ENCODE data around the gene FASN. TPM values are rescaled to one million over a fixed set of nuclear protein-coding genes. Genes with fewer than 3 reads are reported as not detected.
A peak's percentile ranks its signal among the peaks of the same experiment; 100 is the strongest.

The FASN gene
- total and polyA plus RNA-seq, 2 of the 13 experiments (the other 11 are each of a cell fraction or from before 2014, with no cell fraction given): 51.7 to 101 TPM

DNA sequence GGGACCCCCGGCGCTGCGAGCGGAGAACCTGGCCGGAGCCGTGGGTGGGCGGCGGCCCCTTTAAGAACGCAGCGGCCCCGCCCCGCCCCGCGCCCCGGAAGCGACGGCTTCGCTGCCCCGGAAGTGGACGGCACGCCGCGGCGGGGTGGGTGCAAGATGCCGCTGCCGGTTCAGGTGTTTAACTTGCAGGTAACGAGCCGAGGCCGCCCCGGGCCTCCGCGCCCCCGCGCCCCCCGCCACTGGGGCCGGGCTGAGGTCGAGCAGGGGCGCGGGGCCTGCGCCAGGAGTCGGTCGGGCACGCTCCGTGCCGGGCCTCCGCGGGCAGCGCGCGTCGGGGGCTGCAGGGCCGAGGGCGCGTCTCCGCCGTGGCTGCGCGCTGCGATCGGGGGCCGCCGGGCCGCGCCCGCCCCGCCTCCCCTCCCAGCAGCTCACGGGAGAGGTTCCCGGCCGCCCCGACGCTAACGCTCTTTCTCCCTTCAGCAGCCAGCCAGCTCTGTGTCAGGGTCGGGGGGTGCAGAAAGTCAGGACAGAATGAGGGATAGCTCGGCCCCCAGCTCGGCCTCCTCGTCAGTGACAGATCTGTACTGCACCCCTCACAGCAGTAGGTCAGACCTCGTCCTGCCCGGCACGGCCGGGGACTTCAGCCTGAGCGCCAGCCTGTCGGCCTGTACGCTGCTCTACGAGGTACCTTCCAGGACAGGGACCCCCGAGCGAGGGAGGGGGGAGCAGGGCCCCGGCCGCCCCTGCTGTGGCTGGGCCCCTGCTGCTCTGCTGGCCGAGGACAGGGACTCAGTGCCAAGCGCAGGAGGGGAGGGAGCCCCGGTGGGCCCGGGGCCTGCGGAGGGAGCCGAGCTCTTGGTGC is 46.0 kb downstream of the FASN start, which contains the start of the genes GPS1 and RFNG (continued):
- TF ChIP-seq ZKSCAN8 (CRISPR knock-in tag; IDR thresholded peaks at IDR 0.05; ENCODE audit: borderline replicate concordance) (no peak), ZNF883 (CRISPR knock-in tag; IDR thresholded peaks at IDR 0.05; ENCODE audit: not compliant biosample characterization) (no peak), EP300 (IDR thresholded peaks at IDR 0.05; ENCODE audit: low read depth in 2 of 2, low read length in 2 of 2) (no peak), EP300 (CRISPR knock-in tag; IDR thresholded peaks at IDR 0.05; ENCODE audit: borderline replicate concordance) (no peak), PITX1 (CRISPR knock-in tag; IDR thresholded peaks at IDR 0.05) (no peak), PHF8 (CRISPR knock-in tag; IDR thresholded peaks at IDR 0.05) (peak; percentile 1; the same call in 1 of the 2 replicates)
- TF ChIP-seq, protein P1, sequence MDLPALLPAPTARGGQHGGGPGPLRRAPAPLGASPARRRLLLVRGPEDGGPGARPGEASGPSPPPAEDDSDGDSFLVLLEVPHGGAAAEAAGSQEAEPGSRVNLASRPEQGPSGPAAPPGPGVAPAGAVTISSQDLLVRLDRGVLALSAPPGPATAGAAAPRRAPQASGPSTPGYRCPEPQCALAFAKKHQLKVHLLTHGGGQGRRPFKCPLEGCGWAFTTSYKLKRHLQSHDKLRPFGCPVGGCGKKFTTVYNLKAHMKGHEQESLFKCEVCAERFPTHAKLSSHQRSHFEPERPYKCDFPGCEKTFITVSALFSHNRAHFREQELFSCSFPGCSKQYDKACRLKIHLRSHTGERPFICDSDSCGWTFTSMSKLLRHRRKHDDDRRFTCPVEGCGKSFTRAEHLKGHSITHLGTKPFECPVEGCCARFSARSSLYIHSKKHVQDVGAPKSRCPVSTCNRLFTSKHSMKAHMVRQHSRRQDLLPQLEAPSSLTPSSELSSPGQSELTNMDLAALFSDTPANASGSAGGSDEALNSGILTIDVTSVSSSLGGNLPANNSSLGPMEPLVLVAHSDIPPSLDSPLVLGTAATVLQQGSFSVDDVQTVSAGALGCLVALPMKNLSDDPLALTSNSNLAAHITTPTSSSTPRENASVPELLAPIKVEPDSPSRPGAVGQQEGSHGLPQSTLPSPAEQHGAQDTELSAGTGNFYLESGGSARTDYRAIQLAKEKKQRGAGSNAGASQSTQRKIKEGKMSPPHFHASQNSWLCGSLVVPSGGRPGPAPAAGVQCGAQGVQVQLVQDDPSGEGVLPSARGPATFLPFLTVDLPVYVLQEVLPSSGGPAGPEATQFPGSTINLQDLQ (CRISPR knock-in tag; IDR thresholded peaks at IDR 0.05): peak; percentile 75; the same call in 1 of the 2 replicates
- TF ChIP-seq, protein P2, sequence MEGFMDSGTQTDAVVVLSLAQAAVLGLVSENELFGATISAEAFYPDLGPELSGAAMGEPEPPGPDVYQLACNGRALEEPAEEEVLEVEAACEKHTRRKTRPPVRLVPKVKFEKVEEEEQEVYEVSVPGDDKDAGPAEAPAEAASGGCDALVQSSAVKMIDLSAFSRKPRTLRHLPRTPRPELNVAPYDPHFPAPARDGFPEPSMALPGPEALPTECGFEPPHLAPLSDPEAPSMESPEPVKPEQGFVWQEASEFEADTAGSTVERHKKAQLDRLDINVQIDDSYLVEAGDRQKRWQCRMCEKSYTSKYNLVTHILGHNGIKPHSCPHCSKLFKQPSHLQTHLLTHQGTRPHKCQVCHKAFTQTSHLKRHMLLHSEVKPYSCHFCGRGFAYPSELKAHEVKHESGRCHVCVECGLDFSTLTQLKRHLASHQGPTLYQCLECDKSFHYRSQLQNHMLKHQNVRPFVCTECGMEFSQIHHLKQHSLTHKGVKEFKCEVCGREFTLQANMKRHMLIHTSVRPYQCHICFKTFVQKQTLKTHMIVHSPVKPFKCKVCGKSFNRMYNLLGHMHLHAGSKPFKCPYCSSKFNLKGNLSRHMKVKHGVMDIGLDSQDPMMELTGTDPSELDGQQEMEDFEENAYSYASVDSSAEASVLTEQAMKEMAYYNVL (CRISPR knock-in tag; IDR thresholded peaks at IDR 0.05; ENCODE audit: borderline replicate concordance): no peak
- TF ChIP-seq, protein P3, sequence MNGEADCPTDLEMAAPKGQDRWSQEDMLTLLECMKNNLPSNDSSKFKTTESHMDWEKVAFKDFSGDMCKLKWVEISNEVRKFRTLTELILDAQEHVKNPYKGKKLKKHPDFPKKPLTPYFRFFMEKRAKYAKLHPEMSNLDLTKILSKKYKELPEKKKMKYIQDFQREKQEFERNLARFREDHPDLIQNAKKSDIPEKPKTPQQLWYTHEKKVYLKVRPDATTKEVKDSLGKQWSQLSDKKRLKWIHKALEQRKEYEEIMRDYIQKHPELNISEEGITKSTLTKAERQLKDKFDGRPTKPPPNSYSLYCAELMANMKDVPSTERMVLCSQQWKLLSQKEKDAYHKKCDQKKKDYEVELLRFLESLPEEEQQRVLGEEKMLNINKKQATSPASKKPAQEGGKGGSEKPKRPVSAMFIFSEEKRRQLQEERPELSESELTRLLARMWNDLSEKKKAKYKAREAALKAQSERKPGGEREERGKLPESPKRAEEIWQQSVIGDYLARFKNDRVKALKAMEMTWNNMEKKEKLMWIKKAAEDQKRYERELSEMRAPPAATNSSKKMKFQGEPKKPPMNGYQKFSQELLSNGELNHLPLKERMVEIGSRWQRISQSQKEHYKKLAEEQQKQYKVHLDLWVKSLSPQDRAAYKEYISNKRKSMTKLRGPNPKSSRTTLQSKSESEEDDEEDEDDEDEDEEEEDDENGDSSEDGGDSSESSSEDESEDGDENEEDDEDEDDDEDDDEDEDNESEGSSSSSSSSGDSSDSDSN (CRISPR knock-in tag; IDR thresholded peaks at IDR 0.05): peak; percentile 22; the same call in 1 of the 2 replicates
- TF ChIP-seq, protein P4, sequence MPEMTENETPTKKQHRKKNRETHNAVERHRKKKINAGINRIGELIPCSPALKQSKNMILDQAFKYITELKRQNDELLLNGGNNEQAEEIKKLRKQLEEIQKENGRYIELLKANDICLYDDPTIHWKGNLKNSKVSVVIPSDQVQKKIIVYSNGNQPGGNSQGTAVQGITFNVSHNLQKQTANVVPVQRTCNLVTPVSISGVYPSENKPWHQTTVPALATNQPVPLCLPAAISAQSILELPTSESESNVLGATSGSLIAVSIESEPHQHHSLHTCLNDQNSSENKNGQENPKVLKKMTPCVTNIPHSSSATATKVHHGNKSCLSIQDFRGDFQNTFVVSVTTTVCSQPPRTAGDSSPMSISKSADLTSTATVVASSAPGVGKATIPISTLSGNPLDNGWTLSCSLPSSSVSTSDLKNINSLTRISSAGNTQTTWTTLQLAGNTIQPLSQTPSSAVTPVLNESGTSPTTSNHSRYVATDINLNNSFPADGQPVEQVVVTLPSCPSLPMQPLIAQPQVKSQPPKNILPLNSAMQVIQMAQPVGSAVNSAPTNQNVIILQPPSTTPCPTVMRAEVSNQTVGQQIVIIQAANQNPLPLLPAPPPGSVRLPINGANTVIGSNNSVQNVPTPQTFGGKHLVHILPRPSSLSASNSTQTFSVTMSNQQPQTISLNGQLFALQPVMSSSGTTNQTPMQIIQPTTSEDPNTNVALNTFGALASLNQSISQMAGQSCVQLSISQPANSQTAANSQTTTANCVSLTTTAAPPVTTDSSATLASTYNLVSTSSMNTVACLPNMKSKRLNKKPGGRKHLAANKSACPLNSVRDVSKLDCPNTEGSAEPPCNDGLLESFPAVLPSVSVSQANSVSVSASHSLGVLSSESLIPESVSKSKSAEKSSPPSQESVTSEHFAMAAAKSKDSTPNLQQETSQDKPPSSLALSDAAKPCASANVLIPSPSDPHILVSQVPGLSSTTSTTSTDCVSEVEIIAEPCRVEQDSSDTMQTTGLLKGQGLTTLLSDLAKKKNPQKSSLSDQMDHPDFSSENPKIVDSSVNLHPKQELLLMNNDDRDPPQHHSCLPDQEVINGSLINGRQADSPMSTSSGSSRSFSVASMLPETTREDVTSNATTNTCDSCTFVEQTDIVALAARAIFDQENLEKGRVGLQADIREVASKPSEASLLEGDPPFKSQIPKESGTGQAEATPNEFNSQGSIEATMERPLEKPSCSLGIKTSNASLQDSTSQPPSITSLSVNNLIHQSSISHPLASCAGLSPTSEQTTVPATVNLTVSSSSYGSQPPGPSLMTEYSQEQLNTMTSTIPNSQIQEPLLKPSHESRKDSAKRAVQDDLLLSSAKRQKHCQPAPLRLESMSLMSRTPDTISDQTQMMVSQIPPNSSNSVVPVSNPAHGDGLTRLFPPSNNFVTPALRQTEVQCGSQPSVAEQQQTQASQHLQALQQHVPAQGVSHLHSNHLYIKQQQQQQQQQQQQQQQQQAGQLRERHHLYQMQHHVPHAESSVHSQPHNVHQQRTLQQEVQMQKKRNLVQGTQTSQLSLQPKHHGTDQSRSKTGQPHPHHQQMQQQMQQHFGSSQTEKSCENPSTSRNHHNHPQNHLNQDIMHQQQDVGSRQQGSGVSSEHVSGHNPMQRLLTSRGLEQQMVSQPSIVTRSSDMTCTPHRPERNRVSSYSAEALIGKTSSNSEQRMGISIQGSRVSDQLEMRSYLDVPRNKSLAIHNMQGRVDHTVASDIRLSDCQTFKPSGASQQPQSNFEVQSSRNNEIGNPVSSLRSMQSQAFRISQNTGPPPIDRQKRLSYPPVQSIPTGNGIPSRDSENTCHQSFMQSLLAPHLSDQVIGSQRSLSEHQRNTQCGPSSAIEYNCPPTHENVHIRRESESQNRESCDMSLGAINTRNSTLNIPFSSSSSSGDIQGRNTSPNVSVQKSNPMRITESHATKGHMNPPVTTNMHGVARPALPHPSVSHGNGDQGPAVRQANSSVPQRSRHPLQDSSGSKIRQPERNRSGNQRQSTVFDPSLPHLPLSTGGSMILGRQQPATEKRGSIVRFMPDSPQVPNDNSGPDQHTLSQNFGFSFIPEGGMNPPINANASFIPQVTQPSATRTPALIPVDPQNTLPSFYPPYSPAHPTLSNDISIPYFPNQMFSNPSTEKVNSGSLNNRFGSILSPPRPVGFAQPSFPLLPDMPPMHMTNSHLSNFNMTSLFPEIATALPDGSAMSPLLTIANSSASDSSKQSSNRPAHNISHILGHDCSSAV (CRISPR knock-in tag; IDR thresholded peaks at IDR 0.05; ENCODE audit: borderline replicate concordance): no peak

All from HepG2 (cell line).